Measurements from ENCODE around the gene PLEKHA4. TPM values are rescaled to one million over a fixed set of nuclear protein-coding genes. Genes with fewer than 3 reads are reported as not detected.

The PLEKHA4 gene
- total and polyA plus RNA-seq, 10 of the 15 experiments (the other 5 are each of a cell fraction or from before 2014, with no cell fraction given): 0.13 to 10.0 (median 6.4) TPM; not detected in 1

- WGBS (ENCODE audit: insufficient coverage, insufficient replicate concordance, low lambda C conversion rate, missing lambda C conversion rate): 76% methylated on average over 5 of the region's 5 CpGs
- CTCF ChIA-PET: no interaction called here
- BruUV-seq (replicated peaks): no TSS peak
Observed at GRCh38 chr19:48821633-48822032, 46.8 kb downstream of the PLEKHA4 start.

More at GRCh38 chr19:48821633-48822032, 46.8 kb downstream of the PLEKHA4 start:
- H4K20me1 ChIP-seq (ENCODE audit: control insufficient read depth, insufficient read depth): no peaks in the 10 kb centered on the region
- H2AFZ ChIP-seq (ENCODE audit: control insufficient read depth, low read depth, low read length): no peak overlapping the region
- TF ChIP-seq ZZZ3 (IDR thresholded peaks at IDR 0.05; ENCODE audit: control insufficient read depth, insufficient read length, low read depth) (no peak), MEF2B (IDR thresholded peaks at IDR 0.05; ENCODE audit: partially characterized antibody, poor library complexity, severe bottlenecking) (no peak), NFYA (IDR thresholded peaks at IDR 0.05; ENCODE audit: borderline replicate concordance, low read depth, low read length) (no peak), MYC (IDR thresholded peaks at IDR 0.05; ENCODE audit: insufficient read depth, insufficient read length, insufficient replicate concordance, low read length, severe bottlenecking) (no peak), RB1 (IDR thresholded peaks at IDR 0.05; ENCODE audit: borderline replicate concordance) (no peak), RUNX3 (IDR thresholded peaks at IDR 0.05; ENCODE audit: low read length) (no peak), SIN3A (IDR thresholded peaks at IDR 0.05; ENCODE audit: low read depth, low read length) (no peak), JUNB (IDR thresholded peaks at IDR 0.05) (no peak), ZSCAN29 (IDR thresholded peaks at IDR 0.05) (no peak), NR2F1 (conservative IDR thresholded peaks at IDR 0.05) (no peak), SRF (IDR thresholded peaks at IDR 0.05; ENCODE audit: low read depth in 2 of 2, low read length in 2 of 2) (no peak), ZNF24 (IDR thresholded peaks at IDR 0.05) (no peak), EP300 (IDR thresholded peaks at IDR 0.05; ENCODE audit: borderline replicate concordance in 1 of 2, control insufficient read depth in 1 of 2, low read depth in 2 of 2, low read length in 2 of 2) (no peak), ATF7 (IDR thresholded peaks at IDR 0.05; ENCODE audit: low read depth) (no peak), FOS (IDR thresholded peaks at IDR 0.05; ENCODE audit: borderline replicate concordance, extremely low read depth, insufficient read length) (no peak)
- TF ChIP-seq, protein P1, sequence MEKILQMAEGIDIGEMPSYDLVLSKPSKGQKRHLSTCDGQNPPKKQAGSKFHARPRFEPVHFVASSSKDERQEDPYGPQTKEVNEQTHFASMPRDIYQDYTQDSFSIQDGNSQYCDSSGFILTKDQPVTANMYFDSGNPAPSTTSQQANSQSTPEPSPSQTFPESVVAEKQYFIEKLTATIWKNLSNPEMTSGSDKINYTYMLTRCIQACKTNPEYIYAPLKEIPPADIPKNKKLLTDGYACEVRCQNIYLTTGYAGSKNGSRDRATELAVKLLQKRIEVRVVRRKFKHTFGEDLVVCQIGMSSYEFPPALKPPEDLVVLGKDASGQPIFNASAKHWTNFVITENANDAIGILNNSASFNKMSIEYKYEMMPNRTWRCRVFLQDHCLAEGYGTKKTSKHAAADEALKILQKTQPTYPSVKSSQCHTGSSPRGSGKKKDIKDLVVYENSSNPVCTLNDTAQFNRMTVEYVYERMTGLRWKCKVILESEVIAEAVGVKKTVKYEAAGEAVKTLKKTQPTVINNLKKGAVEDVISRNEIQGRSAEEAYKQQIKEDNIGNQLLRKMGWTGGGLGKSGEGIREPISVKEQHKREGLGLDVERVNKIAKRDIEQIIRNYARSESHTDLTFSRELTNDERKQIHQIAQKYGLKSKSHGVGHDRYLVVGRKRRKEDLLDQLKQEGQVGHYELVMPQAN (conservative IDR thresholded peaks at IDR 0.05): no peak
- TF ChIP-seq, protein P2, sequence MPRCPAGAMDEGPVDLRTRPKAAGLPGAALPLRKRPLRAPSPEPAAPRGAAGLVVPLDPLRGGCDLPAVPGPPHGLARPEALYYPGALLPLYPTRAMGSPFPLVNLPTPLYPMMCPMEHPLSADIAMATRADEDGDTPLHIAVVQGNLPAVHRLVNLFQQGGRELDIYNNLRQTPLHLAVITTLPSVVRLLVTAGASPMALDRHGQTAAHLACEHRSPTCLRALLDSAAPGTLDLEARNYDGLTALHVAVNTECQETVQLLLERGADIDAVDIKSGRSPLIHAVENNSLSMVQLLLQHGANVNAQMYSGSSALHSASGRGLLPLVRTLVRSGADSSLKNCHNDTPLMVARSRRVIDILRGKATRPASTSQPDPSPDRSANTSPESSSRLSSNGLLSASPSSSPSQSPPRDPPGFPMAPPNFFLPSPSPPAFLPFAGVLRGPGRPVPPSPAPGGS (IDR thresholded peaks at IDR 0.05; ENCODE audit: borderline replicate concordance, insufficient read depth, low read depth, low read length, poor library complexity, severe bottlenecking): no peak
- H3K36me3 ChIP-seq (ENCODE audit: control insufficient read depth in 2 of 2, insufficient read depth in 2 of 2, low read length in 1 of 2): no peaks in the 10 kb centered on the region
- no peak overlapping the region for H3K27ac ChIP-seq (ENCODE audit: control insufficient read depth, insufficient read depth)
- FAIRE-seq (peak; percentile 54), ATAC-seq (no peak), DNase-seq (ENCODE audit: low read depth, low spot score) (no peak)
- no peaks in the 10 kb centered on the region for H3K79me2 ChIP-seq (ENCODE audit: control insufficient read depth, insufficient read depth, low read length)
- no peak overlapping the region for H3K4me3 ChIP-seq
- intact Hi-C loops (cut with micrococcal nuclease; ENCODE audit: unreplicated experiment) (no loop called here), in situ Hi-C loops (cut with MboI) (no loop called here)
- no peaks in the 10 kb centered on the region; the same call in 2 of the 3 replicates for H3K9me3 ChIP-seq (replicated peaks; ENCODE audit: control insufficient read depth, insufficient read depth, low read length)
- RAD21 ChIA-PET (ENCODE audit: unreplicated experiment): no interaction called here
- H3K4me1 ChIP-seq (ENCODE audit: control insufficient read depth, insufficient read depth, low read length): no peaks in the 10 kb centered on the region
- H3K27me3 ChIP-seq (replicated peaks in 1 of 2; ENCODE audit: control insufficient read depth in 2 of 2, insufficient read depth in 2 of 2, low read length in 1 of 2): no peaks in the 10 kb centered on the region
- SMC1A ChIA-PET (ENCODE audit: uncharacterized antibody, unreplicated experiment): interaction anchor here (1.5 kb wide), 1 partner anchor 9 kb away, joined by 4 read pairs; no protein-coding TSS in a partner anchor
- no peak overlapping the region for H3K9ac ChIP-seq (ENCODE audit: control insufficient read depth, insufficient read depth, low read length)
- no peak overlapping the region for H3K4me2 ChIP-seq (ENCODE audit: control insufficient read depth, insufficient read depth)
- POLR2A ChIA-PET: no interaction called here
